HG02759 (cell line): ENCODE measurements around the gene EPHA10.
A peak's percentile ranks its signal among the peaks of the same experiment; 100 is the strongest.

Experiments
- ATAC-seq: cut with Tn5 transposase; IDR thresholded peaks from one replicate; pipeline ENCODE4 v1.9.1; 2021; ENCODE audit warnings: mild to moderate bottlenecking, moderate library complexity; ENCODE audit not compliant: unreplicated experiment

EPHA10 gene

DNA sequence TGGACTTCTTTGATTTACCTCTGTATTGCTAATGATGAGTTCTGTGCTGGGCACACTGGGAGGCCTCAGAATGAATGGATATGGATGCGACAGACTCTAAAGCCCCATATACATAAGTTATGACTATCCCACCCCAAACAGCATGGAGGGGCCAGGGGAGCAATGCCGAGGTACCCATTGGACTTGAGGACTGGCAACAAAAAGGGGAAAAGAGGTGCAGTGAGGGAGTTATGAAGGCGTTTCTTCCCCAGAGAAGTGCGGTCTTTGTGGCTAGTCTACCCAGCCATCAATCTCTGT lies 87.8 kb downstream of the EPHA10 start:
- no peak for ATAC-seq

DNA sequence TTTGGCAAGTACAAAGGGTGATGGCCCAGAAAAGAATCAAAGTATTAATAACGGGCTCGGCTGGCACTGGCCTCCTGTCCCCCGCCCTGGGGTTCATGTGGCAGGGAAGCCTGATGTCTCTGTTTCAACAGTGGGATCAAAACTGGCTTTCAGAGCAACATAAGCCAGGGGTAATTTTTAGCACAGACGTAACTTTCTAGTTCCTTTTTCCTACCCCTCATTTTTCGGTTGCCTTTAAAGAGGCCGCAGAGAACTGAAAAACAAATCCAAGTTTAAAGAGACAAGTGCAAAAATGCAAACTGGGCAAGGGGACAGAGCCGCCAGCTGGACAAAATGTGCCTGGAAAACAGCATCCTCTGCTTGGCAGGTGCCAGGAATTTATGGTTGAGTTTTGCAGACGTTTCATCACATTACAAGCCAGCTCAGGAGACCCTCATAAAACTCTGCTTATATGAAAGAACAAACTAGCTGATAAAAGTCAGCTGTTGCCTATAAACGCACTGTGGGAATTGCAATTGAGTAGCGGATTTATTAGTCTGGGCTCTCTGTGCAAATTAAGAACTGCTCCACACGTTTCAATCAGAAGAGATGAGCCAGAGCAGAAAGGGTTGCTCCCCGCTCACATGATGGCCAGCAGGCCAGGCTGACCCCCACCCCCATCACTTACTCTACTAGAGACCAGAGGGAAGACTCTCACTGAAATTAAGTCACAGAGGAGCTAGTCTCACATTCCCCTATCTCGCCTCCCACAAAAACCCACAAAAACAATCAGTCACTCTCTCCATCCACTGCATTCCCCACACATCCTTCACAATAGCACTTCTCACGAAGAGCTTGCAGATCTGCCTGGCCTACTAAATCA lies 88.4 kb downstream of the EPHA10 start:
- peak; percentile 42 for ATAC-seq

DNA sequence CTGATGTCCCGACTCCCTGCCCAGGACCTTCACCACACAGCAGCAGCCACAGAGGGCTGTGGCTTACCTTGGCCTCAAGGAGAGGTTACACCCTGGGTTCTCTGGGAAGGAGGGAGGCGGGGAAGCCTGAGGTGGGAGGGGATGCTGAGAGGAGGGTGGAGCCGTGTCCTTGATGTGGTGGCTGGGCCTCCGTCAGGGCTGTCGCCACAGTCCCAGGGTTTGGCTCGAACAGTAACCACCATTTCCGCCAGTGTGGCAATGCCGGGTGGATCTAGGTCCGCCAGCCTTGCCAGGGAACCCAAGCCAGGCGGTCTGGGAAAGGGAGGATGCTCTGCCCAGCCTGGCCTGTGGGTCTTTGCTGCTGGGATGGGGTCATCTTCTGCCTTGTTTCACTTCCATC lies 91.0 kb downstream of the EPHA10 start:
- no peak for ATAC-seq

DNA sequence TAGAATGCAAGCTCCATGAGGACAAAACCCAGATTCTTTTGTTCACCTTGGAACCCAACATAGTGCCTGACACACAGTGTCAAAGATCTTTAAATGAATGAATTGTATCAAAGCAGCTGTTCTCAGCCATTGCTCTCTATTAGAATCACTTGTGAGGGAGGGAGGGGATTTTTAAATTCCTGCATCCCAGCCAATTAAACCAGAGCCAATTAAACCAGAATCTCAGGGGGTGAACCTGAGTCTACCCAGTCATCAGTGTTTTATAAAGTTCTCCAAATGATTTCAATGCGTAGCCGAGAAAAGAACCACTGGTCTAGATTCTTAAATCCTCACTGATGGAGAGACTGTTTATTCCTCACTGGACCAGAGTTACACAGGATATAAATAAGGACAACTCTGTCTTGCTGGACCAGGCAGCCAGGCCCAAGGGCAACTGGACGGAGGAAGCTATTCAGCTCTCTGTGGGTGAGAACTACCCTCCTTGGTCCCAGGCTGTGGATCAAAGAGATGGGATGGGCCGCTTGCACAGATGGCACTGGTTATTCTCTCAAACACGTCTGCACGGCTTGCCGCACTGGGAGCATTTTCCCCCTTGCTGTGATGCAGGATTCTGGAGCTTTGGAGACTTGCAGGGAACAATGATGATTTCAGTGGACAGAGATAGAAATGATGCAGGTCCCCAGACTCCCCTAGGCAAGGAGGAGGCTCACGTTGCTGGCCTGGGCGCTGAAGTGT lies 92.6 kb downstream of the EPHA10 start:
- ATAC-seq = no peak

DNA sequence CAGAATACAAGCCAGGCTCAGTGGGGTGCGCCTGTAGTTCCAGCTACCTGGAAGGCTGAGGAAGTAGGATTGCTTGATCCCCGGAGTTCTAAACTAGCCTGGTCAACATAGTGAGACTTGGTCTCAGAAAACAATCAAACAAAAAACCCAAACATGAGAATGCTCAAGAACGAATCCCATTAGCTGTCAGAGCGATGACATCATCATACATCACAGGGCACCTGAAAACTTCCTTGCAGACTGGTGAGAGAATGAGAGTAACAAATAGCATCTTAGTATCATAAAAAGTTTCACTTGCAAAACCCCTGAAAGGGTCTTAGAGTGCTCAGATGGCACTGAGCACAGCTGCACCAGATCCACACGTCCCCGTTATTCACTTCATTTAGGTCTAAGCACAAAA lies 93.7 kb downstream of the EPHA10 start:
- no peak for ATAC-seq

DNA sequence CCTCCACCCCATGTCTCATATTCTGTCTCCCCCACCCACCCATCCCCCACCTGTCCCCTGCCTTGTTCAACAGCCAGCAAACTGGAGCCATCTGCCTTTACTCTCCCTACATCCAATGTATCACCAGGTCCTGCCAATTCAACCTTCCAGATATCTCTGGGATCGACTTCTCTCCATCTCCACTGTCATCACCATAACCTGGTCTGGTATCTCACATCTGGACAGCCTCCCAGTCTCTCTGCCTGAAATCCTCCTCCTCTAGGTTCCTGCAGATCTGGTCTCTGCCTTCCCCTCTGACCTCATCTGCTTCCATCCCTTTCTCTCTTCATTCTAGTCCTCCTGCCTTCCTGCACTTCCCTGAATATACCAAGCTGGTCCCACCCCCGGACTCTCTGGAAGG lies 94.8 kb downstream of the EPHA10 start:
- no peak for ATAC-seq

DNA sequence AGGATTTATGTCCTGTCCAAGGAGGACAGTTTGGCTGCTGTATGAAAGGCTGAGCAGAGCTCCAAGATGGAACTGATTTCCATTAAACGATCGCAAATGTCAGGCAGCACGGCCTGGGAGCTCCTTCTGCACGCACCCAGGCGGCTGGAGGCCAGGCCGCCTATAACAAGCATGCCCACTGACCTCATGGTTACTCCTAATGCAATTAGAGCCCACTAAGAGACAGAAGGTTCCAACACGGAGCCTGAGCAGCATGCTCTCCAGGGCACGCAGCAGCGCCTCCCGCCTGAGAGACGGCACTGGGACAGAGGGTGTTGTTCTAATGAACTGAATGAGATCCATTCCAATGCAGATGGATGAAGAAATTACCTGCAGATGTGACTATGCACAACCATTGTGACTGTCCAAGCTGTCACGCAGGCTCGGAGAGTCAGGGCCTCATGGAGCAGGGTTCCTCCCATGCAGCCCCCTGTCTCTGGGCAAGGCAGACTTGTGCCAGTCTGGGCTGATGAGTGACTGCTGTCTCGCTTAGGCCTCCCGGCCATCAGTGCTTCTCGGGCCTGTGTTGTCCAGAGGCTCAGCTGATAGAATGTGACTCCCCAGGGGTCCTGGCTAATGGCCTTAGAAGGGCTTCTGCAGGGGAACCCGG lies 97.8 kb downstream of the EPHA10 start:
- ATAC-seq = no peak

DNA sequence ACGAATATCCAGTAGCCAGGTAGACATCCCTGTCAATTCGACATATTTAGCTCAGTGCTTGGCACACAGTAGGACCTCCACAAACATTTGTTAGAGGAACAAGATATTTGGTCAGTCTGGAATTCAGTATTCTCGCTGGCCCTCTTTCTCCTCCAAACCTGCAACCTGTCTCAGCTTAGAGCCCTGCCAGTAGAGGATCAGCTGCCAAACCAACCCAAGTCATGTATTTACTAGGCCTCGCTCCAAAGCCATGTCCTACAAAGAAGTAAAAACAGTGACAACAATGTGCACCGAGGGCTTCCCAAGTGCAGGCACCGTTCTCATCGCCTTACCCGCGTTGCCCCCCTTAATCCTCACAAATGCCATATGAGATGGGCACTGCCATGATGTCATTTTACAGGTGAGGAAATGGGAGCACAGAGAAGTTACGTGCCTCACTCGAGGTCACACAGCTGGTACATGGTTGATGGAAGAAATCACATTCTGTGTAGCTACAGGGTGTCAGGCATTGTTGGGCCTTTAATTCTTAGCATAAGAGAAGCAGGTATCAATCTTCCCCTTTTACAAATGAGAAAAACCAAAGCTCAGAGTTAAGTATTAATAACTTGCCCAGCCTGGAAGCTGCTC lies 98.6 kb downstream of the EPHA10 start:
- no peak for ATAC-seq
